Forelimb muscle (tissue), 1 donor: ENCODE data around the gene NR2C2. TPM values are rescaled to one million over a fixed set of nuclear protein-coding genes. Genes with fewer than 3 reads are reported as not detected.

ENCODE experiments used
- DNase-seq: peaks from one replicate; pipeline ENCODE4 v3.0.0-alpha.2; 2013; ENCODE audit warnings: low read depth
- polyA plus RNA-seq: library from polyadenylated mRNA; unstranded; fragments of 120-200 nt; gene quantifications from one replicate; pipeline ENCODE4 v1.2.1, GENCODE V29; 2013; ENCODE audit not compliant: insufficient read length

The NR2C2 gene
- polyA plus RNA-seq, 1 donor, result 34.2 TPM

- no peak for DNase-seq
Observed at GRCh38 chr3:15017191-15017590, 69.8 kb downstream of the NR2C2 start.

GRCh38 chr3:15023249-15023648, 75.9 kb downstream of the NR2C2 start:
- DNase-seq, result no peak

GRCh38 chr3:15023719-15024118, 76.3 kb downstream of the NR2C2 start:
- no peak for DNase-seq

- no peak for DNase-seq
Observed at GRCh38 chr3:15029625-15030024, 82.2 kb downstream of the NR2C2 start.

- DNase-seq, result no peak
Observed at GRCh38 chr3:15032650-15033049, 85.3 kb downstream of the NR2C2 start.

GRCh38 chr3:15033103-15033502, 85.7 kb downstream of the NR2C2 start:
- DNase-seq, result no peak

GRCh38 chr3:15038306-15038705, 90.9 kb downstream of the NR2C2 start:
- no peak for DNase-seq

GRCh38 chr3:15040844-15041243, 93.5 kb downstream of the NR2C2 start:
- no peak for DNase-seq

GRCh38 chr3:15041950-15042349, 94.6 kb downstream of the NR2C2 start:
- DNase-seq, result no peak

- no peak for DNase-seq
Observed at GRCh38 chr3:15042936-15043335, 95.6 kb downstream of the NR2C2 start.

- no peak for DNase-seq
Observed at GRCh38 chr3:15043408-15044171, 96.2 kb downstream of the NR2C2 start.

GRCh38 chr3:15044326-15044725, 96.9 kb downstream of the NR2C2 start:
- no peak for DNase-seq

- DNase-seq, result no peak
Observed at GRCh38 chr3:15045667-15046066, 98.3 kb downstream of the NR2C2 start.

GRCh38 chr3:15049584-15049983, 102.2 kb downstream of the NR2C2 start:
- no peak for DNase-seq

GRCh38 chr3:15050405-15051092, 103.2 kb downstream of the NR2C2 start:
- no peak for DNase-seq

GRCh38 chr3:15051531-15051930, 104.1 kb downstream of the NR2C2 start:
- DNase-seq, result no peak

- DNase-seq, result no peak
Observed at GRCh38 chr3:15052335-15053242, 105.2 kb downstream of the NR2C2 start.

- DNase-seq, result no peak
Observed at GRCh38 chr3:15053541-15053940, 106.2 kb downstream of the NR2C2 start.

- no peak for DNase-seq
Observed at GRCh38 chr3:15055019-15055557, 107.7 kb downstream of the NR2C2 start.

- no peak for DNase-seq
Observed at GRCh38 chr3:15056676-15057404, 109.5 kb downstream of the NR2C2 start.

GRCh38 chr3:15060029-15060428, 112.6 kb downstream of the NR2C2 start:
- no peak for DNase-seq
